ENCODE results near the gene UGGT2.

DNA sequence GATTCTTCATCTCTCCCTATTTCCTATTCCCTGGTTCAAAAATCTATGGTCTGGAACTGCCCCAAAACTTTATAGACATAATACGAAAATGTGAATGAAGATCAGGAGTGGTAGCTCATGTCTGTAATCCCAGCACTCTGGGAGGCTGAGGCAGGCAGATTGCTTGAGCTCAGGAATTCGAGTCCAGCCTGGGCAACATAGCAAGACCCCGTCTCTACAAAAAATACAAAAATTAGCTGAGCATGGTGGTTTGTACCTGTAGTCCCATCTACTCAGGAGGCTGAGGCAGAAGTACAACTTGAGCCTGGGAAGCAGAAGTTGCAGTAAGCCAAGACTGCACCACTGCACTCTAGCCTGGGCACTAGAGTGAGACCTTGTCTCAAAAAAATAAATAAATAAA lies 35.1 kb downstream of the UGGT2 start:
- no peak for TF ChIP-seq POLR2A (IDR thresholded peaks at IDR 0.05)
- TF ChIP-seq, protein P1, sequence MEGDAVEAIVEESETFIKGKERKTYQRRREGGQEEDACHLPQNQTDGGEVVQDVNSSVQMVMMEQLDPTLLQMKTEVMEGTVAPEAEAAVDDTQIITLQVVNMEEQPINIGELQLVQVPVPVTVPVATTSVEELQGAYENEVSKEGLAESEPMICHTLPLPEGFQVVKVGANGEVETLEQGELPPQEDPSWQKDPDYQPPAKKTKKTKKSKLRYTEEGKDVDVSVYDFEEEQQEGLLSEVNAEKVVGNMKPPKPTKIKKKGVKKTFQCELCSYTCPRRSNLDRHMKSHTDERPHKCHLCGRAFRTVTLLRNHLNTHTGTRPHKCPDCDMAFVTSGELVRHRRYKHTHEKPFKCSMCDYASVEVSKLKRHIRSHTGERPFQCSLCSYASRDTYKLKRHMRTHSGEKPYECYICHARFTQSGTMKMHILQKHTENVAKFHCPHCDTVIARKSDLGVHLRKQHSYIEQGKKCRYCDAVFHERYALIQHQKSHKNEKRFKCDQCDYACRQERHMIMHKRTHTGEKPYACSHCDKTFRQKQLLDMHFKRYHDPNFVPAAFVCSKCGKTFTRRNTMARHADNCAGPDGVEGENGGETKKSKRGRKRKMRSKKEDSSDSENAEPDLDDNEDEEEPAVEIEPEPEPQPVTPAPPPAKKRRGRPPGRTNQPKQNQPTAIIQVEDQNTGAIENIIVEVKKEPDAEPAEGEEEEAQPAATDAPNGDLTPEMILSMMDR (IDR thresholded peaks at IDR 0.05), result no peak

Data from adrenal gland (tissue), 5 donors.